ENCODE measurements around the gene ABHD12. TPM values are rescaled to one million over a fixed set of nuclear protein-coding genes. Genes with fewer than 3 reads are reported as not detected.

ABHD12 gene
- total RNA-seq, 3 donors from 2014 or later (not counting 1 experiment from before 2014, with no cell fraction given): 28.5 to 34.6 (median 34.5) TPM

- peak overlapping the region; percentile 65 for H3K4me3 Mint-ChIP-seq
Observed at GRCh38 chr20:25310921-25311728, 79.5 kb downstream of the ABHD12 start.

GRCh38 chr20:25310268-25310920 lies 80.2 kb downstream of the ABHD12 start:
- DNase-seq (peak in 1 of 2 donors; percentile 54), ATAC-seq (peak; percentile 78 to 88 (median 85))
- Mint-ChIP-seq H3K27me3 (ENCODE audit: low read depth in 2 of 2) (no peaks in the 10 kb centered on the region), H3K36me3 (no peaks in the 10 kb centered on the region), H3K27ac (peak overlapping the region; percentile 52 to 89), H3K4me1 (peaks cover 11 to 26% of the 10 kb centered on the region in 2 donors), H3K9me3 (no peaks in the 10 kb centered on the region), H3K4me3 (peak overlapping the region; percentile 65)
- Histone ChIP-seq H3K27me3 (ENCODE audit: control insufficient read depth, insufficient read depth, low read length) (no peaks in the 10 kb centered on the region), H3K4me3 (ENCODE audit: low read length) (no peak overlapping the region), H3K27ac (ENCODE audit: low read length) (peak overlapping the region; percentile 52), H3K36me3 (ENCODE audit: control insufficient read depth, insufficient read depth, low read length) (no peaks in the 10 kb centered on the region), H3K9me3 (ENCODE audit: control insufficient read depth, insufficient read depth, low read length) (no peaks in the 10 kb centered on the region), H3K4me1 (ENCODE audit: control insufficient read depth, insufficient read depth, low read length) (peaks cover 45% of the 10 kb centered on the region)
- intact Hi-C loops (cut with micrococcal nuclease): loop anchor here (5.0 kb wide), 1 partner anchor 87 kb away; no protein-coding TSS in a partner anchor
- peak; percentile 30 for TF ChIP-seq CTCF (IDR thresholded peaks at IDR 0.05)
- 20% methylated on average over 6 of the region's 6 CpGs for WGBS (ENCODE audit: insufficient coverage)

More at GRCh38 chr20:25310921-25311728, 79.5 kb downstream of the ABHD12 start:
- Mint-ChIP-seq H3K9me3 (no peaks in the 10 kb centered on the region), H3K27me3 (ENCODE audit: low read depth in 2 of 2) (no peaks in the 10 kb centered on the region), H3K36me3 (no peaks in the 10 kb centered on the region), H3K4me1 (peaks cover 13 to 26% of the 10 kb centered on the region in 2 donors), H3K27ac (peak overlapping the region; percentile 52 to 89)
- no peak for ATAC-seq
- intact Hi-C loops (cut with micrococcal nuclease): loop anchor here (5.0 kb wide), 1 partner anchor 86 kb away; no protein-coding TSS in a partner anchor
- Histone ChIP-seq H3K36me3 (ENCODE audit: control insufficient read depth, insufficient read depth, low read length) (no peaks in the 10 kb centered on the region), H3K27me3 (ENCODE audit: control insufficient read depth, insufficient read depth, low read length) (no peaks in the 10 kb centered on the region), H3K4me1 (ENCODE audit: control insufficient read depth, insufficient read depth, low read length) (peaks cover 45% of the 10 kb centered on the region), H3K27ac (ENCODE audit: low read length) (peak overlapping the region; percentile 52), H3K9me3 (ENCODE audit: control insufficient read depth, insufficient read depth, low read length) (no peaks in the 10 kb centered on the region), H3K4me3 (ENCODE audit: low read length) (no peak overlapping the region)
- TF ChIP-seq CTCF (IDR thresholded peaks at IDR 0.05): no peak
- peak in 1 of 2 donors; percentile 5 for DNase-seq
- WGBS (ENCODE audit: insufficient coverage): 71% methylated on average over 6 of the region's 6 CpGs

GRCh38 chr20:25309395-25310267 lies 81.0 kb downstream of the ABHD12 start:
- WGBS (ENCODE audit: insufficient coverage): 94% methylated on average over 18 of the region's 18 CpGs
- no peak for TF ChIP-seq CTCF (IDR thresholded peaks at IDR 0.05)
- Histone ChIP-seq H3K9me3 (ENCODE audit: control insufficient read depth, insufficient read depth, low read length) (no peaks in the 10 kb centered on the region), H3K27me3 (ENCODE audit: control insufficient read depth, insufficient read depth, low read length) (no peaks in the 10 kb centered on the region), H3K4me3 (ENCODE audit: low read length) (no peak overlapping the region), H3K36me3 (ENCODE audit: control insufficient read depth, insufficient read depth, low read length) (no peaks in the 10 kb centered on the region), H3K4me1 (ENCODE audit: control insufficient read depth, insufficient read depth, low read length) (peaks cover 39% of the 10 kb centered on the region), H3K27ac (ENCODE audit: low read length) (peak overlapping the region; percentile 8)
- H3K4me1 Mint-ChIP-seq: peaks cover 7 to 26% of the 10 kb centered on the region in 2 donors
- no peak overlapping the region for H3K4me3 Mint-ChIP-seq
- no peaks in the 10 kb centered on the region for H3K27me3 Mint-ChIP-seq (ENCODE audit: low read depth in 2 of 2)
- ATAC-seq: no peak
- H3K36me3 Mint-ChIP-seq: no peaks in the 10 kb centered on the region
- H3K27ac Mint-ChIP-seq: peak overlapping the region; percentile 52 to 89
- intact Hi-C loops (cut with micrococcal nuclease): loop anchor here (5.0 kb wide), 1 partner anchor 88 kb away; no protein-coding TSS in a partner anchor
- no peaks in the 10 kb centered on the region for H3K9me3 Mint-ChIP-seq
- DNase-seq: no peak

Measured in natural killer cell (primary cell).